ENCODE measurements around the gene EPS15. TPM values are rescaled to one million over a fixed set of nuclear protein-coding genes. Genes with fewer than 3 reads are reported as not detected.

EPS15 gene
- total and polyA plus RNA-seq, 10 of the 15 experiments (the other 5 are each of a cell fraction or from before 2014, with no cell fraction given) = 24.7 to 87.8 (median 56.3) TPM

DNA sequence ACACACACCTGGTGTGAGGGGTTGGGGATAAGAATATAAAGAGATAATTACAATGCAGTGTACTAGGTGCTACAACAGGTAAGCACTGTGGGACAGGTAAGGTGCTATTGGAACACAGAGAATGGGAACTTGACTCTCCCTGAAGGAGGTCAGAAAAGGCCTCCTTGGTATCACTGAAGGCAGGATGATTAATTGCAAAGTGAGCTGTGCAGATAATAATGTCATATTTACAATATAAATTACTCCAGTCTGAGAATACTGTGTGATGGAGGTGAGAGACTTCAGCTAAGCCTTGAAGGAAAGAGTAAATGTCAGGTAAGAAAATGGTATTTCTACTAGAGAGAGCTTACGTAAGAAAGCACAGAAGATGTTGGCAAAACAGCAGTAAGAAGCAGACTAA lies 91.6 kb downstream of the EPS15 start (continued):
- TF ChIP-seq E2F4 (IDR thresholded peaks at IDR 0.05; ENCODE audit: low read depth, low read length) (no peak), RAD21 (IDR thresholded peaks at IDR 0.05; ENCODE audit: insufficient read depth, low read depth, low read length) (no peak)

DNA sequence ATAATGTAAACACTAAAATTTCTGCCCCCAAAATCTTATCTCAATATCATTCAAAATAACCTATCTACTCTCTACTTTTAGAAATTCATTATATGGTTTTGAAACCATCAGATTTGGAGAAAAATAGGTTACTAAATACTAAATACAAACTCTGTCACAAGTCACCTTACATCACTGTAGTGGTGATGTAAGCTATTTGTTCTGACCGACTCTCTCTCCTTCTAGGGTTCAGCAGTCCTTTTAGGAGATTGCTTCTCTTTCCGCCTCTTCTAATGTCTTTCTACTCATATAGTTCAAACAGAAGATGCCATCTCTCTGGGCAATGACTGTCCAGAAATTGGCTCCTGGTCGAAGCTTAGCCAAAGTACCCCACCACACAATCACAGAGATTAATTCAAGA lies 93.1 kb downstream of the EPS15 start:
- no peak for DNase-seq (ENCODE audit: low read depth, low spot score)
- CTCF ChIA-PET = interaction anchor here (2.3 kb wide), 1 partner anchor 9 kb away, joined by 7 read pairs; no protein-coding TSS in a partner anchor

More for the DNA sequence above, 93.1 kb downstream of the EPS15 start:
- ChIA-PET SMC1A (ENCODE audit: uncharacterized antibody, unreplicated experiment) (interaction anchor here (1.1 to 3.3 kb wide), 5 partner anchors 9 to 73 kb away, joined by 3 to 14 read pairs (median 3); no protein-coding TSS in a partner anchor), RAD21 (ENCODE audit: unreplicated experiment) (interaction anchor here (1.6 to 1.7 kb wide), 2 partner anchors 32 to 109 kb away, joined by 3 to 4 read pairs; no protein-coding TSS in a partner anchor), POLR2A (no interaction called here)
- in situ Hi-C loops (cut with MboI) (no loop called here), intact Hi-C loops (cut with micrococcal nuclease; ENCODE audit: unreplicated experiment) (no loop called here)
- Histone ChIP-seq H3K9me3 (replicated peaks; ENCODE audit: control insufficient read depth, insufficient read depth, low read length) (peaks cover 3% of the 10 kb centered on the region; the same call in 1 of the 3 replicates), H3K4me1 (ENCODE audit: control insufficient read depth, insufficient read depth, low read length) (peaks cover 10% of the 10 kb centered on the region), H4K20me1 (ENCODE audit: control insufficient read depth, insufficient read depth) (no peaks in the 10 kb centered on the region), H3K36me3 (ENCODE audit: control insufficient read depth in 2 of 2, insufficient read depth in 2 of 2, low read length in 1 of 2) (peaks cover 0 to 16% of the 10 kb centered on the region in 2 experiments; a peak in 3 of 4 replicates), H3K27ac (ENCODE audit: control insufficient read depth, insufficient read depth) (no peak overlapping the region), H3K27me3 (replicated peaks in 1 of 2; ENCODE audit: control insufficient read depth in 2 of 2, insufficient read depth in 2 of 2, low read length in 1 of 2) (no peaks in the 10 kb centered on the region), H3K9ac (ENCODE audit: control insufficient read depth, insufficient read depth, low read length) (no peak overlapping the region), H2AFZ (ENCODE audit: control insufficient read depth, low read depth, low read length) (no peak overlapping the region), H3K79me2 (ENCODE audit: control insufficient read depth, insufficient read depth, low read length) (no peaks in the 10 kb centered on the region), H3K4me2 (ENCODE audit: control insufficient read depth, insufficient read depth) (no peak overlapping the region), H3K4me3 (no peak overlapping the region)
- TF ChIP-seq LARP7 (IDR thresholded peaks at IDR 0.05) (no peak), SUZ12 (IDR thresholded peaks at IDR 0.05; ENCODE audit: unreplicated experiment) (no peak), PML (IDR thresholded peaks at IDR 0.05; ENCODE audit: low read length) (no peak), BRCA1 (IDR thresholded peaks at IDR 0.05; ENCODE audit: low read depth, low read length) (no peak), CHD2 (IDR thresholded peaks at IDR 0.05; ENCODE audit: borderline replicate concordance, low read depth, low read length) (no peak), MEF2B (IDR thresholded peaks at IDR 0.05; ENCODE audit: partially characterized antibody, poor library complexity, severe bottlenecking) (no peak)
- TF ChIP-seq, protein P1, sequence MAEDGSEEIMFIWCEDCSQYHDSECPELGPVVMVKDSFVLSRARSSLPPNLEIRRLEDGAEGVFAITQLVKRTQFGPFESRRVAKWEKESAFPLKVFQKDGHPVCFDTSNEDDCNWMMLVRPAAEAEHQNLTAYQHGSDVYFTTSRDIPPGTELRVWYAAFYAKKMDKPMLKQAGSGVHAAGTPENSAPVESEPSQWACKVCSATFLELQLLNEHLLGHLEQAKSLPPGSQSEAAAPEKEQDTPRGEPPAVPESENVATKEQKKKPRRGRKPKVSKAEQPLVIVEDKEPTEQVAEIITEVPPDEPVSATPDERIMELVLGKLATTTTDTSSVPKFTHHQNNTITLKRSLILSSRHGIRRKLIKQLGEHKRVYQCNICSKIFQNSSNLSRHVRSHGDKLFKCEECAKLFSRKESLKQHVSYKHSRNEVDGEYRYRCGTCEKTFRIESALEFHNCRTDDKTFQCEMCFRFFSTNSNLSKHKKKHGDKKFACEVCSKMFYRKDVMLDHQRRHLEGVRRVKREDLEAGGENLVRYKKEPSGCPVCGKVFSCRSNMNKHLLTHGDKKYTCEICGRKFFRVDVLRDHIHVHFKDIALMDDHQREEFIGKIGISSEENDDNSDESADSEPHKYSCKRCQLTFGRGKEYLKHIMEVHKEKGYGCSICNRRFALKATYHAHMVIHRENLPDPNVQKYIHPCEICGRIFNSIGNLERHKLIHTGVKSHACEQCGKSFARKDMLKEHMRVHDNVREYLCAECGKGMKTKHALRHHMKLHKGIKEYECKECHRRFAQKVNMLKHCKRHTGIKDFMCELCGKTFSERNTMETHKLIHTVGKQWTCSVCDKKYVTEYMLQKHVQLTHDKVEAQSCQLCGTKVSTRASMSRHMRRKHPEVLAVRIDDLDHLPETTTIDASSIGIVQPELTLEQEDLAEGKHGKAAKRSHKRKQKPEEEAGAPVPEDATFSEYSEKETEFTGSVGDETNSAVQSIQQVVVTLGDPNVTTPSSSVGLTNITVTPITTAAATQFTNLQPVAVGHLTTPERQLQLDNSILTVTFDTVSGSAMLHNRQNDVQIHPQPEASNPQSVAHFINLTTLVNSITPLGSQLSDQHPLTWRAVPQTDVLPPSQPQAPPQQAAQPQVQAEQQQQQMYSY (CRISPR knock-in tag; IDR thresholded peaks at IDR 0.05) = no peak
- ATAC-seq (no peak), FAIRE-seq (no peak)
- no TSS peak for BruUV-seq (replicated peaks)
- 97% methylated on average over 3 of the region's 3 CpGs for WGBS (ENCODE audit: insufficient coverage, insufficient replicate concordance, low lambda C conversion rate, missing lambda C conversion rate)
